Stimulated activated naive CD4-positive, alpha-beta T cell (primary cell): ENCODE data around the gene APLN.

Source experiments
- DNase-seq, 6 experiments: peaks; one replicate each; lab custom pipeline; 2025; lab: John Stamatoyannopoulos, UW

Gene APLN

DNA sequence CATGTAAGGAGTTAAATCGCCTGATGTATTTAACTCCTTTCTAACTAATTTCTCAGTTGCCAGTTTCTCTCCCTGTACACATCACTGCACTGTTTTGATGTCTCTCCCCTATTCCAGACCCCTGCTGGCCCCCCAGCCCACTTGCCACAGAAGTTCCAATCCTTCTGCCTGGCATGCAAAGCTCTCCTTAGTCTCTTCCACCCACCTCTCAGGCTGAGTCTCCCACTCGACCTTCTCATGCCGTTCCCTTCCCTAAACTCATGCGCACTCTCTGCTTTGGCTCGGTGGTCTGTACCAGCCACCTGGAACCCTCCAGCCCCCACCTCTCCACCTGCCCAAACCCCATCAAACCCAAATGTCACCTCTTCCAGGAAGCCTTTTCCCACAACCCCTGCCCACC, 56.9 kb downstream of the APLN start:
- DNase-seq = no peak

DNA sequence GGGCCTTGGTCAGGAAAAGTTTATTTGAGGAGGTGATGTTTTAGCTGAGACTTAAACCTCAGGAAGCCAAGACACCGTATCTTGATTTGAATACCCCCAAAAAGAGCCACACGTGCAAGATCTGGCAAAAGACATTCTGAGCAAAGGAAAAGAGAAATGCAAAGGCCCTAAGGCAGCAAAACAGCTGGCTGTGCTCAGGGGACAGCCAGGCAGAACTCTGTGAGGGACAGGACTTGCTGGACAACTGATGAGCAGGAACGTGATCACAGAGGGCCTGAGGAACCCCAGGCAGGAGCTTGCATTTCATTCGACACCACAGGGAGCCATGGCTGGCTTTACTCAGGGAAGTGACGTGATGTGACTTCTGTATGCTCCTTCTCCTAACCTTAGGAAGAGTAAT, 58.7 kb downstream of the APLN start:
- DNase-seq = no peak
